Fibroblast of mammary gland (primary cell): ENCODE results near the gene SH3PXD2B.
A peak's percentile ranks its signal among the peaks of the same experiment; 100 is the strongest.
"Not testable (repeated sequence)": the region's sequence is repeated elsewhere in the genome, so short reads cannot be mapped to it uniquely, and the experiment has no call there.

ENCODE experiments used
- DNase-seq: peaks from one replicate; pipeline ENCODE4 v3.0.0-alpha.2; 2010; ENCODE audit warnings: low read depth
- H3K4me3 ChIP-seq: 2 replicates; pipeline ENCODE4 v1.5.1; 2011; ENCODE audit warnings: low read depth, mild to moderate bottlenecking, low read length, moderate library complexity; ENCODE audit not compliant: control insufficient read depth
- TF ChIP-seq, protein P1 (sequence below): conservative IDR thresholded peaks from 2 replicates; pipeline ENCODE4 v1.5.1; 2011; ENCODE audit warnings: low read depth, low read length, inconsistent platforms; ENCODE audit not compliant: control insufficient read depth, insufficient read depth

SH3PXD2B gene

DNA sequence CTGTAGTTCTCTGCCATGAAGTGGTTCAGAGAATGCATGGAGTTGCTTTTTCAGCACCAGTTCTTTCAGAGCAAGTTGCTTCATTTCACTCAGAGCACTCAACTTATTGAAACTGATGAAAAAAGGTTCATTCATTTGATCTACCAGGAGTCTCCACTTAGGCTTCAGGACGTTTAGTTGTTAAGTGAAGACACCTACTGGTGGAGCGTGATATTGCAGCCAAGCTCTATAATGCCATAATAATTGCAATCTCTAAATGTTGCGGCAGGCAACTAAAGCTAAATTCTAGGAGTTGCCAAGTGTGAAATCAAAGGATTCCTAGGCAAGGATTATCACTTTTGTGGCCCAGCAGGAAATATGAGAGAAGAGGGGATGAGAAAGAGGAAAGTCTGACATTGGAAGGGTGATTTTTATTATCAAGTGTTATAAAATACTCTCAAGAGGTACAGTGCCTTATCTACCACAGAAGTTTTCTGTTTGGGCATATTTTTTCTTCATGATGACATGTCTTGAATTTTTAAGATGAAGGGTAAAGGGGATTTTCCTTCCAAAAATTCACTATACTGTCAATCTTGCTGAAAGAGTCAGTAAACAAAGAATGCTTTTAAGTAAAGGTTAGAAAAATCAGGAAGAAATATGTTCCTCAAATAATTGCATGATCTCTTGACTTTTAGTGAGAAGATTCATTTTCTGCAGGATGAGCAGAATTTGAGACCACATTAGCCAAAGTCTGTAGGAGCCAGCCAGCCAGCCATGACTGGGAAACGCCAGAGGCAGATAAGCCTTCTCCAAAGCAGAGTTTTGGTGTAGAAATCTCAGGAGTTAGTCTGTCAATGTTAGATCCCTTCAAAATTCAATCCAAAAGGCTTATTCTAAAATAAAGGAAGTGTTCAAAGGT, 83.4 kb downstream of the SH3PXD2B start:
- no peak overlapping the region for H3K4me3 ChIP-seq
- TF ChIP-seq, protein P1, sequence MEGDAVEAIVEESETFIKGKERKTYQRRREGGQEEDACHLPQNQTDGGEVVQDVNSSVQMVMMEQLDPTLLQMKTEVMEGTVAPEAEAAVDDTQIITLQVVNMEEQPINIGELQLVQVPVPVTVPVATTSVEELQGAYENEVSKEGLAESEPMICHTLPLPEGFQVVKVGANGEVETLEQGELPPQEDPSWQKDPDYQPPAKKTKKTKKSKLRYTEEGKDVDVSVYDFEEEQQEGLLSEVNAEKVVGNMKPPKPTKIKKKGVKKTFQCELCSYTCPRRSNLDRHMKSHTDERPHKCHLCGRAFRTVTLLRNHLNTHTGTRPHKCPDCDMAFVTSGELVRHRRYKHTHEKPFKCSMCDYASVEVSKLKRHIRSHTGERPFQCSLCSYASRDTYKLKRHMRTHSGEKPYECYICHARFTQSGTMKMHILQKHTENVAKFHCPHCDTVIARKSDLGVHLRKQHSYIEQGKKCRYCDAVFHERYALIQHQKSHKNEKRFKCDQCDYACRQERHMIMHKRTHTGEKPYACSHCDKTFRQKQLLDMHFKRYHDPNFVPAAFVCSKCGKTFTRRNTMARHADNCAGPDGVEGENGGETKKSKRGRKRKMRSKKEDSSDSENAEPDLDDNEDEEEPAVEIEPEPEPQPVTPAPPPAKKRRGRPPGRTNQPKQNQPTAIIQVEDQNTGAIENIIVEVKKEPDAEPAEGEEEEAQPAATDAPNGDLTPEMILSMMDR, result peak; percentile 79
- DNase-seq, result peak; percentile 75

DNA sequence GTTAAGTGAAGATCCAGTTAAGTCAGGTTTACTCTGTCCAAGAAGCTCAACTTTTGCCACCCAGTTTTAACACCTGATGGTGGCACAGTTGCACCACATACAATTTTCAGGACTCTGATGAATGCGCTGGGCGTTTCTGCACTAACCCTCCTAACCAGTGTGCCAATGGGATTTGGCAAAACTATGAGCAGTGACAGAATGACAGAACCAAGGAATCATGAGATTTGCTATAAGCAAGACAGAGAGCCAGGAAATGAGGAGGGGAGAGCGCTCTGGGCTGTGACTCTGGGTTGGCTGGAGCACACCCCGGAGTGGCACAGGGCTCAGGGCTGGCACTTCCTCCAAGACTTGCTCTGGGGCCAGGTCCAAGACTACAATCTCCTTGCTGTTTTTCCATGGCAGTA, 84.1 kb downstream of the SH3PXD2B start:
- TF ChIP-seq, protein P1, result no peak
- no peak overlapping the region for H3K4me3 ChIP-seq
- no peak for DNase-seq

DNA sequence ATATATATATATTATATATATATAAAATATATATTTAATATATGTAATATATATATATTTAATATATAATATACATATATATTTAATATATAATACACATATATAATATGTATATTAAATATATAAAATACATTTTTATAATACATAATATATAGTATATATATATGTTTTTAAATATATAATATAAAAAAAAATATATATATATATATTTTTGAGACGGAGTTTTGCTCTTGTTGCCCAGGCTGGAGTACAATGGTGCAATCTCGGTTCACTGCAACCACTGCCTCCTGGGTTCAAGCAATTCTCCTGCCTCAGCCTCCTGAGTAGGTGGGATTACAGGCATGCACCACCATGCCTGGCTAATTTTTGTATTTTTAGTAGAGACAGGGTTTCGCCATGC, 85.6 kb downstream of the SH3PXD2B start:
- DNase-seq, H3K4me3 ChIP-seq: not testable (repeated sequence)

DNA sequence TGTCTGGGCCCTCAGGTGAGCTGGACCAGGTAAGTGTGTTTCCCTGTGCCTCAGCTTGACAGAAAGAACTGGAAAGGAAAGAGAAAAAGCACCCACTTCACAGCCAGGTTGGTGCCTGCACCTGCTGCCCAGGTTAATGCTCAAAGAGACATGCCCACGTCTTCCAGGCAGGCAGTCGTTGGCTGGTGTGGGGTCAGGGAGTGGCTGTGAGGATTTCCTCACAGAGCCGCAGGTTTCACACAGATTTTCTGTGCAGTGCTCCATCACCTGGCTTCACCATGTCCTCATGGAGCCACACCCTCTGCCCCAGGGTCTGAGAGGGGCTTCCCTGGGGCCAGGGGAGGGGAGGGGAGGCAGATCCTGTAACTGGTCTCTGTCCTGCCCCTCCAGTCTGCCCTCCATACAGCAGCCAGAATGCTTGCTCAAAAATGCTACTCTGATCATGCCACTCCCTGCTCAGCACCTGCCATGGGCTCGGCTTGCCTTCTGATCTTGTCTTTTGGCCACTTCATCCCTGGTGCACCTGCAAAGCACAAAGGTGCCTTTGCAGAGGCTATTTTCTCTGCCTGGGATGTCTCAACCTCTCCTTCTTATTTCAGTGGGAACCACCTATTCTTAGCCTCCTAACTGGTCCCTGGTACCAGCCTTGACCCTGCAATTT, 88.2 kb downstream of the SH3PXD2B start:
- no peak for DNase-seq
- no peak overlapping the region for H3K4me3 ChIP-seq
- TF ChIP-seq, protein P1, result no peak

DNA sequence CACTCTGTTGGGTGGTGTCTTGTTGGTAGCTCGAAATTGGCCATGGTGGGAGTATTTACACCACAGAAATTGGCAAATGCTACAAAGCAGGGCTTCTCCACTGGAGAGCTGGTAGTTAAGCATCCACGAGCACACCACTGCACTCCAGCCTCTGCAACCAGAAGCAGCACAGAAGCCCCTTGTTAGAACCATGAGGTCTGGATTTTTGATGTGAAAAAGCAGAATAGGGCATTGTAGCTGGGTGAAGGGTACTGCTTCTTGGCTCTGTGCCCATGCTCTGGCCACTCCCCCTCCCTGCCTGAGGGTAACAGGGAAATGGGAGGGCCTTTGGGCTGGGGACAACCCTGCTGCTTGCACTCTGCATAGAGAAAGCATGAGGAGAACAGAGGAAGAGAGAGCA, 89.6 kb downstream of the SH3PXD2B start:
- TF ChIP-seq, protein P1, result no peak
- no peak overlapping the region for H3K4me3 ChIP-seq
- DNase-seq, result no peak

DNA sequence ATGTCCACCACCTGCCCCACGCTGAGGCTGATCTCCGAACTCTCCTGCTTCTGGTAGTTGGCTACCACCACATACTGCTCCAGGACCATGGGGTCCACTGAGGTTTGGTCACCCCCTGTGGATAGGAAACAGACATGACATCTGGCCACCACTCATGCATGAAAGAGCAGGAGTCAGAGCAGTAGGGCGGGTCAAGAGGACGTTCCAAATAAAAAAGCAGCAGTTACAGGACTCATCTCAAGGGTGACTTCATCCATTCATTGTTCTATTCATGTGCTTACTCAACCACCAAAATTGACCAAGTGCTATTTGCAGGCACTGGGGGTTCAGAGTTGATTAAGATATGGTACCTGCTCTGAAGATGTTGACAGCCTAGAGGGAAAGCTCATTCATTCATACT, 91.6 kb downstream of the SH3PXD2B start:
- TF ChIP-seq, protein P1, result no peak
- DNase-seq, result peak; percentile 67
- H3K4me3 ChIP-seq, result no peak overlapping the region

DNA sequence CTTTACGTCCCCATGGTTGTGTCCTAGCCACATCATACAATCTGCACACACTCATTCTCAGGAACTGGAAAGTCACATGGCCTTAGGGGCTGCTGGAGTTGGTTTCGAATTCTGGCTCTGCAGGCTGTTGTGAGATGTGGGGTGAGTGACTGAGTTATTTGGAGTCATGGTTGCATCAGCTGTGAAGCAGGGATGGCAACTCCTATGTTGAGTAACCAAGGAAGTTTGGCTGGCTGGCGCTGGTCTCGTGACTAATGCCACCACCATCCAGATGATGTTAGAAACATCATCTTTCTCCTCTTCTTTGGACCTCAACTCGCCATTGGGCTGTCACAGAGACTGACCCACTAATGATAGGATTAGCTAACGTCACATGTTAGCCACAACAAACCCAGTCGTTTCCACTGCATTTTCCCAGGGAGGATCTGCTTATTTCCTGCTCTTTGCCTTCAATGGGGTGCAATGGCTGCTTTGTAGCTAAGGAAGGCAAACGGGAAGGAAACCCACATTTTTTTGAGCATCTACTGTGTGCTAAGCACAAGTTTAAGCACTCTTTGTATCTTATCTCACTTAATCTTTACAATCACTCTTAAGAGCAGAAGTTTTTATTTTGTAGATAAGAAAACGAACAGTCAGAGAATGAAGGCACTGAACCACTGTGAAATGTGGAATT, 92.6 kb downstream of the SH3PXD2B start:
- no peak overlapping the region for H3K4me3 ChIP-seq
- DNase-seq, result peak; percentile 100
- TF ChIP-seq, protein P1, result no peak
